NAMALWA (cell line): ENCODE measurements around the gene KCNMA1.

Experiments used
- DNase-seq: peaks from one replicate; pipeline ENCODE4 v3.0.0-alpha.2; 2015; ENCODE audit warnings: low spot score

Gene KCNMA1

DNA sequence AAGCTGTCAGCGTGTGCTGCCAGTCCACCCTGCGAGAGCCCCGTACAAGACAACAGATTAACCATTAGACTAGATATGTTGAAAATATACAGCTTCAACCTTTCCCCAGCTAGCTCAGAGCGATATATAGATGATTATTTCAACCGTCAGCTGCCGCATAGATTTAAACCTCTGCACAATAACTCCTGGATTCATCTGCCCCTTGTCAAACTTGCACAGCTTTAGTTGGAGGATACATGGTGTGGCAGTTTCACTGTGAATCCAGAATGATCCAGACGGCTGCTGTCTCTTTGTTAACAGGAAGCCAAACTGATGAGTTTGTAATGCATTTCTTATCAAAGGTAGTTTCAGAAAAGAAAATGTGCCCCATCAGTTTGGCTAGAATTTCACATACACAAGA, 659.7 kb downstream of the KCNMA1 start:
- no peak for DNase-seq

GRCh38 chr10:76977046-76977445, 660.6 kb downstream of the KCNMA1 start:
- DNase-seq, result no peak

DNA sequence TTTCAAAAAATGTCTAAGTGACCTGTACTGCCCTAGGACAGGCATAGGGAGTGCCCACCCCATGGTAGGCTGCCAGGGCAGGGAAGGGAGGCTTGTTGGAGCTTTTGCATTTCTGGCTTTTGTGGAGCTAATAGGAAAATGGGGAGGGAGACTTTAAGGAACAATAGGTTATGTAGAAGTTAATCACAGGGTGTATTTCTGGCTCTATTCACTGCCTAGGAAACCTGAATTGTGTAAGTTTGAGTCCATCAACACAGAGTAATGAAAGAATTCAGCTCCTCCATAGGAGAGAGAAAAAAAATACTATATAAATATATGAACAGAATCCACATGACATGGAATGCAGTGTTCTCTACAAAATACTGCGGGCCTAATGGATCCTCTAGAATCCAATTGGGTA, 661.5 kb downstream of the KCNMA1 start:
- DNase-seq, result no peak

DNA sequence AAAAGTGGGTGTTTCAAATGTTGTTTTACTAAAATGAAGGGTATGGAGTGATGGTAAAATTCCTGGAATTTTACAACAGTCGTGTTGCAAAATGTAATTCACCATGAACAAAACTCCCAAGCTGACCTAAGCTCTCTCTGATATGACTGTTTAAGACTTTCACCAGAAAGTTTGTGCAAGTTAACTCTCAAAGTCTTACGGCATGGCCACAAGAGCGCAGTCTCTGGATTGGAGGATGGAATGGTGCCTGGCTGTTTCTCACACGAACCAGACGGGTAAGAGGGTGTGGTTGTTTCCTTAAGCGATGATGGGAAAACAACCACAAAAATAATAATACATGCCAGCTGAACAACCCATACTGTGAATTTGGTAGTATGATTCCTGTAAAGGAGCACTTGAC, 662.5 kb downstream of the KCNMA1 start:
- no peak for DNase-seq

DNA sequence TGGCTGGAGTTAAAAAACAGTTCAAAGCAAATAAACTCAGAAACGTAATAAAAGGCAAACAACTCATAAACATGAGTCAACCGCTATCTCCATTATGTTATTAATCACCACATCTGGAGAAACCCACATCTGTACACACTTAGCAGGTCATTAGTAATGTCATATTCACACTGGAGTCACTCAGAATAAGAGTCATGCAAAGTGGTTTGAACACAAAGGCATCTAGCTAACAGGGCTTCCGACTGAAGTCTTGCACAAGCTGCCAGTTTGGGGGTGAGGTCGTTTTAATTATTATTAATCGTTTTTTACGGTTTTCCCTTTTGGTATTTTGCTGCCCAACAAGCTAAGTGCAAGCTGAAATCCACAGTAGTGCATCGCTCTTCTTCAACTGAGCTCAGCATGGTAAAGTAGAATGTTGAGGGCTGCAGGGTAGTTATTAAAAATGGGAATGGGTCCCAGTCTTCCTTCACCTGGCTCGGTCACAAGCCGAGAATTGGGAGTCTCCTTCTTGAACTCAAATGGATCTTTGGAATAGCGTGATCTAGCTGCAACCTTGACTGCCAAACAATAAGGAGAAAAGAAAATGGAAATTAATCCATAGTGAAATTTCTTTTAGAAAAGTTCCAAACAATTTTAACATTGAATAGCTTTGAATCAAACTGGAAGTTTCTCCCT, 663.5 kb downstream of the KCNMA1 start:
- no peak for DNase-seq

- no peak for DNase-seq
Observed at GRCh38 chr10:76973091-76974016, 664.3 kb downstream of the KCNMA1 start.

DNA sequence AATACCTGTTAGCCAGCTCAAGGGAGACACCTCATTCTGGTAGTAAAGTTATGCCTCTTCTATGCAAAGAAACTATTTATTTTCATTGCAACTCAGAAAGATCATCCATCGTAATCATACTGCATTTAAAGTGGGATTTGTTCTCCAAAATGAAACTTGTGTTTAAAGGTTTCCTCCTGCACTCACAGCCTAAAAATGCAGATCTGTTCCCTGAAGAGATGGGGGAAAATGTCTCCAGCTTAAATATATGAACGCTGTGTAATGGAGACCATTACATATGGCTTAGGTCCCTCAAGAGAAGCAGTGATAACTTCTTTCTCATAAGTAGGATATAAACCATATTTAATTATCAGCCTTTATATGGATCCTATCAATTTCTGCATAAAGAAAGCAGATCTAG, 665.1 kb downstream of the KCNMA1 start:
- no peak for DNase-seq

- no peak for DNase-seq
Observed at GRCh38 chr10:76971547-76972170, 665.9 kb downstream of the KCNMA1 start.

DNA sequence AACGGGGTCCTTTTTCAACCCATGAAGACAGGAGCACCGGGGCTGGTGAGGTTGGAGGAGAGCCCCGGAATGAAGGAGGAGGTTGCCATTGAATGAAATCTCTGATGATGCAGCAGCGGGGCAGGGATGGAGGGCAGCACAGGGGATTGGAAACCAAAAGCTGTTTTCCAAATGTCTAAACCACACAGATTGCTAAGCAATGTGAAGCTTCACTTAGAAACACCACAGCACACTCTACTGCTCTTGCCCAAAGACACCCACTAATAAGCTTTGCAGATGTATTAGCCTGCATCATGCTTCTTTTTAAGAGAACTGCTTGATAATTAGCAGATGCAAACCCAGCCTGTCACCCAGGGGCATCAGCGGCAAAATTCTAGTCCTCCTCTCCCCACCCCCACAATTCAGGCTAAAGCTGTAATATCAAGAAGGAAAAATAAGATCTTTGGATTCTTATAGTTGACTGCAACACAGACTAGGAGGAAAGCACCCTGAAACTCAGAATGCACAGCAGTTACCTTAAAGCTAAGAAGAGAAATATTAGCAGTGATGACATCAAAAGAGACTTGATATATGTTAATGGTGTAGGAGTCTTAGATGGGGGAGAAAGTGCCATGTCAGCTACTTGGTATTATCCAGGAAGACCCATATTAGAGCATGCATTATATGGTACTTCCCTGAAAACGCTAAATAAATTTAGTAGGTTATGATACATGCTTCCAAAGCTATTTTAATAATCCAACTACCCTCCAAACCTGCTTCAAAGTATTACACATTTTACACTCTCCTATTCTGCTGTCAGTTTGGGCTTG, 666.7 kb downstream of the KCNMA1 start:
- no peak for DNase-seq

DNA sequence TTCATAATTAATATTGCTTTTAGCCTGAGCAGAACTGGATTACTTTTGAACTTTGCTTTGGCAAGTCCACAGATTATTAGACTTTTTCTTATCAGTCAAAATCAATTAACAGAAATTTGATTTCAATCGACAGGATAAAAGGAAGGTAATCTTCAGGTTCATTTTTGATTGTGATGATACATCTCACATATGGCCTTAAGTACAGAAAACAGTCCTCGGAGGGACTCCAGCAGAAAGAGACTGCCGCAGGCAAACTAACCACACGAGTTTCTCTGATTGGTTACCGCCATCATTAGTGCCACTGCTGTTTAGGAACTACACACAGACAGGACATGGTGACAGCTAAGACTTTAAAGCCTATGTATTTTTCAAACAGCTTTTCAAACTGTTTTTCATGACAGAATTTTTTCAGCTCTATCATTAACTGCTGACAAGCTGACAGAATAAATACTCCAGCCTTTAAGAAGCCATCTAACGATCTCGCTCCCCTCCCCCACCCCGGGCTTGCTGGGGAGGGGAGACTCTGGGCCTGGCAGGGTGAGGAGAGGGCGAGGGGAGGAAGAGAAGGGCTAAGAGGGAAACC, 668.2 kb downstream of the KCNMA1 start:
- DNase-seq, result no peak

DNA sequence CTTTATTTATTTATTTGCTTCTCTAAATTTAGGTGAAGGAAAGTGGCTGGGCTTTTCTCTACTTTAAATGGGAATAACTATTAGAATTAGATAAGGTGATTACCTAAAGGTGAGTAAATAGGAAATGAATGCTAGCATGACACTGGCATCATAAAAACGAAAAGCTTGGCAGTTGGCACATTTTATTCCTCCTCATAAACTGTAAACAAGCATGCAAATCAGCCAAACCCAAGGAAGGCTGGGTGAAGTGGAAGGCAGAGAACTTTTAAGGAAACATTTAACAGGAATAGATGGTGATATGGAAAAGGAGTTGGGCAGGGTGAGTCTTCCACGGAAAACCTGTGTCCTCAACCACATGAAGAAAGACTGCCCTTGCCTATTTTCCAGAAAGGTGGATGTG, 669.1 kb downstream of the KCNMA1 start:
- DNase-seq, result no peak

- no peak for DNase-seq
Observed at GRCh38 chr10:76962851-76963250, 674.8 kb downstream of the KCNMA1 start.

- DNase-seq, result no peak
Observed at GRCh38 chr10:76961841-76962240, 675.8 kb downstream of the KCNMA1 start.

- DNase-seq, result no peak
Observed at GRCh38 chr10:76959111-76959510, 678.5 kb downstream of the KCNMA1 start.

DNA sequence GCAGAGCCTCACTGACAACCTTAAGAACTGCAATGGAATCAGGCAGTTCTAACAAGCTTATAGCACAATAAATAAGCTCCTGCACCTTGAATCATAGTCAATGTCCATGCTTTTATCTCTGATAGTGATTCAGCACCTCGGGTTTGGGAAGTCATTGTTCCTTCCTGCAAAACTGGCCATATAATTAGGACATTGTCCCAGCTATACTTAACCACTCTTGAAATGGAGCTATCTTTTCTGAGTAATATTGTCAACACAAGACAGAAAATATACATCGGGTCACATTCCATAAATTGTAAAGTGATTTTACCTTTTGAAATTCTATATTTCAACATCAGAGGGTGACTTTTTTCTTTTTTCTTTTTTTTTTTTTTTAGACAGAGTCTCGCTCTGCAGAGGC, 682.8 kb downstream of the KCNMA1 start:
- no peak for DNase-seq

DNA sequence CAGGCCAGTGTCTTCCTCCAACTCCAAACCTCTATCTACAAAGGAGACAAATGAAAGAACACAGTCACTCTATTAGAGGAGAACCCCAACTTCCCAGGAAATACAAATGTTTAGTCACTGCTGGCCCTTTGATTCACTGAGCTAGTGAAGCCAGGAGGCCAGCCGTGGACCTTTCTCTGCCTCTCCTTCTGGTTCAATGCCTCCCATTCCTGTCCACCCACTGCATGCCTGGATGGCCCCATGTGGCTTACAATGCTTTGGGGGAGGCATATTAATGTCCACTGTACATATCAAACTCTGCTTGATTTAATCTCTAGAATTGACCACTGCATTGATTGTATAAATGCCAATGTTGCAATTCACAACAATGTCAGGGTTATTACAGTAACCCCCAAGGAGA, 687.3 kb downstream of the KCNMA1 start:
- no peak for DNase-seq

- DNase-seq, result no peak
Observed at GRCh38 chr10:76946270-76946669, 691.3 kb downstream of the KCNMA1 start.

GRCh38 chr10:76945166-76945565, 692.4 kb downstream of the KCNMA1 start:
- no peak for DNase-seq

- DNase-seq, result no peak
Observed at GRCh38 chr10:76944640-76945039, 693.0 kb downstream of the KCNMA1 start.

DNA sequence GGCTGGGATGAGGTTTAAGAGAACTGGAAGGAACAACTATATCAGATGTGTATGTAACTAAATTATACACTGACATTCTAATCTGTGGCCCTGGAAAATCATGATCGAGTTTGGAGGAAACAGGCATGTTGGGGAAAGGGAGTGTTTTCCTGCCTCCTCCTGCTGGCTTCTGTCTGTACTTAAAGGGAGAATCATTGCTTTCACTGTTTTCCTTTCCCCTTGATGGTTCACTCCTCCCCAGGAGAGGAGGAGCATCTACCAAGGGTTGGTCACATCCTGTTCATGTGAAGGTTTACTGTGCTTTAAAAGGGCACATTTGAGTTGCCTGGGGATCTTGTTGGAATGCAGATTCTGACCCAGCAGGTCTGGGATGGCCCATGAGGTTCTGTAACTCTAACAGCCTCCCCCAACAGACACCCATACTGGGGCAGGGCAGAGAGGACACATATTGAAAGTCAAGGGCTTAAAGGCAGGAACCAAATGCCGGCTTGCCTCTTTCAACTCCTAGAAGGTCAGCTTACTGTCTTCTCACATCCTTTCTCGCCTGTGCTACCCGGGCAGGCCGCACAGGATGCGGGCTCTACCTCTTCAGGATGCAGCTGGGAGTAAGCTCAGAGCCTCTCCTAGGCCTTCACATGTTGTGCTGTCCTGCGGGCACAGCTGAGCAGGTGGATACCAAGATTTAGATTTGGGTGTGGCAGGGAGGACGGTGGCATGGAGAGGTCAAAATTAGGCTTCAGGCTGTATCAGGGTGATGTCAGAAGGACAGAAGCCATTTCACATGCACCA, 694.8 kb downstream of the KCNMA1 start:
- no peak for DNase-seq

DNA sequence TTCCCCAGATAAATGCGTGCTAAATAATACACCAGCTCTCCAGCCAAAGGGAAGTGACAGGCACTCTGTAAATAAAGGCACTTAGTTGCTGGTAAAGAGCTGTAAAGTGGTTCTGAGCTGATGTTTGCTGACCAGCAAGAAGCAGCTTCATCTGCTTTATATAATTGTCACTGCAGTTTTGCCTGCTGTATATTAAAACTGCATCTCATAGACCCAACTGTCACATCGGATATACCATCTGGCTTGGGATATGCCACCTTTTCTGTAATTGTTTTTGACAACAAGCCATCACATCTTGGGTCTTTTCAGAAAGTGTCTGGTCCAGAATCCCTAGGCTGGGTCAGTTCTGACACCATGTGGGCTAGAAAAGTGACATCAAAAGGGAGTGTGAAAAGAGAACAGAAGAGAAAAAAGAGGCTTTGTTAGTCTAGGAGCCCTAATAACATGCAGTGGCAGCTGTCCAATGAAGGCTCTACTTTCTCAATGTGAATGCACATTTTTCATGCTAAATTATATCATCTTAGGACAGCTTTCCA, 697.6 kb downstream of the KCNMA1 start:
- no peak for DNase-seq
